ENCODE measurements around the gene GLIS1.

The GLIS1 gene

GRCh38 chr1:53526451-53527101 is 212.4 kb downstream of the GLIS1 start:
- no peak for DNase-seq (ENCODE audit: low spot score)

DNA sequence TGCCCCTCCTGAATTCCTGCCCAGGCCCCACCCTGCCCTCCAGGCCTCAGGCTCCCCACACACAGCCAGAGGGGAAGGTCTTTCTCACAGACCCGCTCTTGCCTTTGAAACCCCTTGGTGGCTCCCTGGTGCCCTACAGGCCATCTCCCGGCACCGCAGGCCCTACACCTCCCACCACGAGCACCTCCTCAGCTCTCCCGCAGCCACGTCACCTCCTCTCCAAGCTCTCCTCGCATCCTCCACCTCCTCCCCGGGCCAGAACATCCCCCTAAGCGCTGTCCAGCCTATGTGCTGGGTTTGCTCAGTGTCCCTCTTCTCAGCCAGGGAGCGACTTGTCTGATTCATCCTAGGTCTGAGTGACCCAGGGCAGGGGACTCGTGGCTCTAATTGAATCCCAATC is 213.4 kb downstream of the GLIS1 start:
- no peak for DNase-seq (ENCODE audit: low spot score)

- DNase-seq (ENCODE audit: low spot score) = no peak
These were observed 214.3 kb downstream of the GLIS1 start for GRCh38 chr1:53524428-53525375.

DNA sequence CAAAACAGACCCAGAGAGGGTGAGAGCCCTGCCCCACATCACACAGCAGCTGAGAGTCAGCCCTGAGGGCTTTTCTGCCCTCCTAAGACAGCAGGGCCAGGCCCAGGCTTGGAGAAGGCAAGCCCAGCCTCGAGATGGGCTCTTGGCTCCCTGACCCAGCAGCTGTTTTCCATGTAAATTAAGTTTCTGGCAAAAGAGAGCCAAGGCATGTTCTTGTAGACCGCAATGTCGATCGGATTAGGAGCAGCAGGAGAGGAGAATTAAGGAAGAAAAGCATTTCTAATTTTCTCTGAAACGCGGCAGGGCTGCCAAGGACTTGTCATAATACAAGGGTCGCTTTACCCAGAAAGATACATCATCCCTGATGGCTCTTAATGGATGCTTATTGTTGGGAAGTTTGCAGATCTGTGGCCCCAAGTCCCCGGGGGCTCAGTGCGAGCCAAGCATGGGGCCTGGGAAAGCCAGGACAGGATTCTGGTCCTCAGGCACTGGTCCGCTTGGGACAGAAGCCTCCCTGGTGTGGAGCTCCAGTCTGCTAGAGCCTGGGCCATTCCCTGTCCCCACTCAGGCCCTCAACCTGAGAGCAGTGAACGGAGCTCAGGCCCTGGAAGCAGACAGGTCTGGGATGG is 216.9 kb downstream of the GLIS1 start:
- no peak for DNase-seq (ENCODE audit: low spot score)

DNA sequence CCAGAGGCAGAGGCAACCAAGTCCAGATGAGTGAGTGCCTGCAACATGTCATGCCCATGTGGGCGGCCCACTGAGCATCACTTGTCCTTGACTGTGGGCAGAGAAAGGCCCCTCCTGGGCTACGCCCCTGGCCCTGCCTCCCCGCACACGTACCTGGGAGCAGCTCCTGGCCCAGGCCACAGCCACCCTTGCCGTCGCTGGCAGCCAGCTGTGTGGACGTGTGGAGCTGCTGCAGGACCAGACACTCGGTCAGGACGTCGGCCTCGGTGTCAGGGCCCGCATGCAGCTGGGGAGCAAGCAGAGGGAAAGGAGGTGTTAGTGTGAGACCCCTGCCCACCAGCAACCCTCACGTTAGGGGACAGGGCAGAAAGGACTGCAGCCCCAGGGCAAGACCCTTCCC is 218.5 kb downstream of the GLIS1 start:
- DNase-seq (ENCODE audit: low spot score) = no peak

- DNase-seq (ENCODE audit: low spot score) = no peak
These were observed 219.5 kb downstream of the GLIS1 start for GRCh38 chr1:53519421-53519820.

GRCh38 chr1:53518775-53519174 is 220.2 kb downstream of the GLIS1 start:
- DNase-seq (ENCODE audit: low spot score) = no peak

DNA sequence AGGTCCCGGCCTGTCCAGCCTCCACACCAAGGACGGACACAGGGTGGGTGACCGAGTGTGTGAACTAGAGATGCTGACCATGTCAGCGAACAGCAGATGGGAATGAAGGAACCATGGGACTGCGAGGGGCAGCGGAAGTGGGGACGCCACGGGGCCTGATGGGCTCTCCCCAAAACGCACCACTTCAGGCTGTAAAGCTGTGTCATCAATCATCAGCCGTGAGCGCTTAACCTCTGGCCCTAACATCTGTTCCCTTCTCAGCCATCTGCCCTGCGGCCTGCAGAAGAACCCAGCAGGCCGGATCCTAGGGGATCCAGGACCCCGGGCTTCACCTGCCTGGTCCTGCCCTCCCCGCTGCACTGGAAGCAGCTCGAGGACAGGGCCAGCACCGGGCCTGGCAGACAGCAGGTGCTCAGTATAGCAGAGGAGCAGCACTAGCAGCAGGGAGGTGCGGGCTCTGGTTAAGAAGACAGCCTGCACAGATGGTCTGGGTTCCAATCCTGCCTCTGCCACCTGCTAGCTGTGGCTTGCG is 221.1 kb downstream of the GLIS1 start:
- no peak for DNase-seq (ENCODE audit: low spot score)

GRCh38 chr1:53517109-53517508 is 221.9 kb downstream of the GLIS1 start:
- DNase-seq (ENCODE audit: low spot score) = no peak

DNA sequence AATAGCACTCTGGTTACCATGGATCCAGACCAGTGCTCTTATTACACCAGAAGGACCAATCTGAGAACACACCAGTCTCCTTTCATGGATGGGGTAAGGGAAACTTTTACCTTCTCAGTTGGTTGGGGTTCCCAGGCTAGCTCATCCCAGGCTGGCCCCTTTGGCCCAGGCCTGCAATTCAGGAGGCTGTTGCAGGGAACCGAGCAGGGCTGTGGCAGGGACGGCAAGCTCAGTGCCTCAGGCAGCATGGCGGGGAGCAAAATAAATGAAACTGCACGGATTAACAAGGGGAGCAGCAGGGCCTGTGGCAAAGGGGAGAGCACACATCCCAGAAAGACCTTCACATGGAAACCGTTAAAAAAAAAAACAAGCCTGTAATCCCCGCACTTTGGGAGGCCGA is 222.8 kb downstream of the GLIS1 start:
- no peak for DNase-seq (ENCODE audit: low spot score)

DNA sequence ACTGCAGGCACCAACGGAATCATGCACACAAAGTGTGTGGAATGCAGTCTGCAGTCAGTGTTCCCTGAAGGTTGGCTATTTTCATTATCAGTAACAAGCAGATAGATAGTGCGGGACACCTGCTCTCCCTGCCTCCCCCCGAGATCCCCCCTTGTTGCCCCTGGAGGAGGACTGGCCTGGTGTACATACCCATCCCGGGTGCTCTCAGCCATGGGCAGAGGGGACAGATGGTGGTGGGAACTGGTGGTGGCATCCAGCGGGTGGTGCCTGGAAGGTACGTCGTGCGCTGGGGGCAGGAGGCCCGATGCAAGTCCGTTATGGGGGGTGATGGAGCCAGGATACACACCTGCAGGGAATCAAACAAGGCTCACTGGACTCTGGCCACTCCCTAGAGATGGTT is 224.5 kb downstream of the GLIS1 start:
- no peak for DNase-seq (ENCODE audit: low spot score)

DNA sequence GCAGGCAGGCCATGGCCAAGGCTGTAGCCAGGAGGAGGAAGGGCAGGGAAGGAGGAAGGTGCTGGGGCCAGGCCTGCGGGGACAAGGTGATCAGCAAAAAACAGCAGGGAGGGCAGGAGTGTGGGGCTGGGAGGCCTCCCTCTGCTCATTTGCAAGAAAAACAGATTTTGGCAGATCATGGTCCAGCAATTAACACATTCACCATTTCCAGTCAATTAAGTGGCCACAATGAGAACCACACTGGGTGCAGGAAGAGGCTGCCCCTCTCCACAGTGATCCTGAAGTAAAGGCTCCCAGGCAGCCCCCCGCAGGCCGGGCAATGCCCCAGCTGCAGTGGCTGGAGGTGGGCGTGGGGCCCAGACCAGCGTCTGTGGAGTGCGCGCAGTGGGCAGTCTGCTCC is 225.1 kb downstream of the GLIS1 start:
- DNase-seq (ENCODE audit: low spot score) = no peak

DNA sequence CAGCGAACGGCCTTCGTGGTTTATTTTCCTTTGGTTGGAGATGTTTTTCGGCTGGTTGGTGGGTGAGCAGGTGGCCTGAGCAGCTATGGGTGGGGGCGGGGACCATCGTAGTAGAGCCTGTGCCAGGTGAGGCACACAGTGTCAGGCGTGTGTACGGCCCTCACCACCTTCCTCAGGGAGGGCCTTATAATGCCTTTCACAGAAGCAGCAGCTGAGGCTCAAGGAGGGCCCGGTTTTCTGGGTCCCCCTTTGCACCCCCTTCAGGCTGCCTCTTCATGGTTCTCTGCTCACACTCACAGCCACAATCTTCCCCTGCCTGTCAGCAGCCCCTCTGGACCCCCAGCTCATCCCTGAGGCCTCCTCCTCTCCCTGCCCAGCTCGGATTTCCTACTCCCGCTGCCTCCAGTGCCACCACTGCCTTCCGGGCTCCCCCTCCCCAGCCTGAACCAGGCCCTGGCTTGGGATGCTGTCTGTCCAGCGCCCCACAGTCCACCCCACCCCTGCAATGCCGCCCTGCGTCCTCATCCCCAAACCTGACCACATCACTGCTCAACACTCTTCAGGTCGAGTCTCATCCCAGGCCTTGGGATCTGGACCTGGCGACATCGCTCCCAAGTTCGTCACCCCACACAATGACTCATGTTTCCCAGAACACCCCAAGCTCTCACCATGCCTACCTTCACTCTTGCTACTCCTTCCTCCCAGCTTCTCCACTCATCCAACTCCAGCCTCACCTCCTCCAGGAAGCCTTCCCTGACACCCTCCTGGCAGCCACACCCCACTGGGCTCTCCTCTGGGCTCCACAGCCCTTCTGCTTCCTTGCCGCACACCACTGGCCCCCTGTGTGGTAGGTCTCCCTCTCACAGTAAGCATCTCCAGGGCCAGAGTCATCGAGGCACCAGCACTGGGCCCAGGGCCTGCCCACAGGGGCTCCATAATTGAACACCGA is 225.9 kb downstream of the GLIS1 start:
- no peak for DNase-seq (ENCODE audit: low spot score)

- DNase-seq (ENCODE audit: low spot score) = no peak
These were observed 226.8 kb downstream of the GLIS1 start for GRCh38 chr1:53511933-53512806.

- no peak for DNase-seq (ENCODE audit: low spot score)
These were observed 227.5 kb downstream of the GLIS1 start for GRCh38 chr1:53511323-53511932.

- no peak for DNase-seq (ENCODE audit: low spot score)
These were observed 228.7 kb downstream of the GLIS1 start for GRCh38 chr1:53510215-53510614.

GRCh38 chr1:53509775-53510174 is 229.2 kb downstream of the GLIS1 start:
- DNase-seq (ENCODE audit: low spot score) = no peak

GRCh38 chr1:53508991-53509666 is 229.8 kb downstream of the GLIS1 start:
- DNase-seq (ENCODE audit: low spot score) = no peak

All from LoVo (cell line).